ENCODE measurements around the gene GEMIN2.
A peak's percentile ranks its signal among the peaks of the same experiment; 100 is the strongest.
"Not testable (repeated sequence)": the region's sequence is repeated elsewhere in the genome, so short reads cannot be mapped to it uniquely, and the experiment has no call there.

GEMIN2 gene, protein sequence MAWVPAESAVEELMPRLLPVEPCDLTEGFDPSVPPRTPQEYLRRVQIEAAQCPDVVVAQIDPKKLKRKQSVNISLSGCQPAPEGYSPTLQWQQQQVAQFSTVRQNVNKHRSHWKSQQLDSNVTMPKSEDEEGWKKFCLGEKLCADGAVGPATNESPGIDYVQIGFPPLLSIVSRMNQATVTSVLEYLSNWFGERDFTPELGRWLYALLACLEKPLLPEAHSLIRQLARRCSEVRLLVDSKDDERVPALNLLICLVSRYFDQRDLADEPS

DNA sequence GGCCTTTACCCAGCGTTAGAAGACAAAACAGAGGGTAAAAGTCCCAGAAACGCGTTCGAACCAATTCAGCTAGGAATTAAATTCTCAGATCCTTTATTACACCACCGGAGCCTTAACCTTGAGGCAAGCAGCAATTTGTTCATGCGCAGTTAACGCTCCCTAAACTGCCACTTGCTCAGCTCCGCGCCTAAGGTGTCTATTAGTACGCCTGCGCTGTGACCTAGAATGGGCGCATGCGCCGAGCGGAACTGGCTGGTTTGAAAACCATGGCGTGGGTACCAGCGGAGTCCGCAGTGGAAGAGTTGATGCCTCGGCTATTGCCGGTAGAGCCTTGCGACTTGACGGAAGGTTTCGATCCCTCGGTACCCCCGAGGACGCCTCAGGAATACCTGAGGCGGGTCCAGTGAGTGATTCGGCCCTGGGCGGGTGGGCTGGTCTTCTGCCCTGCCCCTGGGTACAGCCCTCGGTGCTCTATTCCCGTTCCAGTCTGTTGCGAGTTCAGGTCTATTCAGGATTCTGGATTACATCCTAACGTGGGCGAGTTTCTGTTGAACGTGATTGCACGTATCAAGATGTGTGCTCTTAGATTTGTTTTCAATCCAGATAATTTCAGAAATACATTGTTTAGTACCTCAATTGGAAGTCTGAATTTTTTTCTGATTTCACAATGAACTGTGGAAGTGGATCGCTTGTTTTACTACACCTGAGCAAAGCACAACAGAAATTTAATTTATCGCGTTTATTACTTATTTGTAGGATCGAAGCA lies at the start of gene GEMIN2:
Gene GEMIN2, plus strand, starts transcription at position 251 of the 766 bp plus-strand sequence. Its CDS starts 16 bp downstream, at position 267.
- peaks cover 24% of the 10 kb centered on the region for H3K79me2 ChIP-seq (ENCODE audit: insufficient read depth, low read length)
- H3K4me2 ChIP-seq (ENCODE audit: insufficient read depth, low read length): peak within 1 kb of the TSS; percentile 92
- H3K9me3 ChIP-seq (ENCODE audit: insufficient read depth, low read length, severe bottlenecking): no peaks in the 10 kb centered on the region
- no peaks in the 10 kb centered on the region for H4K20me1 ChIP-seq (ENCODE audit: insufficient read depth, low read length)
- peaks cover 18% of the 10 kb centered on the region for H3K36me3 ChIP-seq (ENCODE audit: insufficient read depth, low read length)
- peak within 1 kb of the TSS; percentile 64 for H3K9ac ChIP-seq (ENCODE audit: low read depth, low read length)
- H3K4me1 ChIP-seq (ENCODE audit: insufficient read depth, low read length): peaks cover 29% of the 10 kb centered on the region
- H3K4me3 ChIP-seq (ENCODE audit: low read depth in 1 of 2, low read length in 2 of 2): peak within 1 kb of the TSS; percentile 66 to 71
- ATAC-seq (ENCODE audit: insufficient read depth, low read depth) (peak; percentile 97), DNase-seq (peak; percentile 94)
- TF ChIP-seq, protein P1, sequence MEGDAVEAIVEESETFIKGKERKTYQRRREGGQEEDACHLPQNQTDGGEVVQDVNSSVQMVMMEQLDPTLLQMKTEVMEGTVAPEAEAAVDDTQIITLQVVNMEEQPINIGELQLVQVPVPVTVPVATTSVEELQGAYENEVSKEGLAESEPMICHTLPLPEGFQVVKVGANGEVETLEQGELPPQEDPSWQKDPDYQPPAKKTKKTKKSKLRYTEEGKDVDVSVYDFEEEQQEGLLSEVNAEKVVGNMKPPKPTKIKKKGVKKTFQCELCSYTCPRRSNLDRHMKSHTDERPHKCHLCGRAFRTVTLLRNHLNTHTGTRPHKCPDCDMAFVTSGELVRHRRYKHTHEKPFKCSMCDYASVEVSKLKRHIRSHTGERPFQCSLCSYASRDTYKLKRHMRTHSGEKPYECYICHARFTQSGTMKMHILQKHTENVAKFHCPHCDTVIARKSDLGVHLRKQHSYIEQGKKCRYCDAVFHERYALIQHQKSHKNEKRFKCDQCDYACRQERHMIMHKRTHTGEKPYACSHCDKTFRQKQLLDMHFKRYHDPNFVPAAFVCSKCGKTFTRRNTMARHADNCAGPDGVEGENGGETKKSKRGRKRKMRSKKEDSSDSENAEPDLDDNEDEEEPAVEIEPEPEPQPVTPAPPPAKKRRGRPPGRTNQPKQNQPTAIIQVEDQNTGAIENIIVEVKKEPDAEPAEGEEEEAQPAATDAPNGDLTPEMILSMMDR (IDR thresholded peaks at IDR 0.05; ENCODE audit: borderline replicate concordance, extremely low read depth, low read length, poor library complexity, severe bottlenecking): no peak
- TF ChIP-seq EZH2 (IDR thresholded peaks at IDR 0.05; ENCODE audit: borderline replicate concordance, low read depth, low read length, severe bottlenecking): no peak
- peak within 1 kb of the TSS; percentile 88 for H2AFZ ChIP-seq (ENCODE audit: low read depth, low read length)
- H3K27me3 ChIP-seq (ENCODE audit: insufficient read depth, low read length, poor library complexity): no peaks in the 10 kb centered on the region
- peak within 1 kb of the TSS; percentile 94 for H3K27ac ChIP-seq (ENCODE audit: low read length)

DNA sequence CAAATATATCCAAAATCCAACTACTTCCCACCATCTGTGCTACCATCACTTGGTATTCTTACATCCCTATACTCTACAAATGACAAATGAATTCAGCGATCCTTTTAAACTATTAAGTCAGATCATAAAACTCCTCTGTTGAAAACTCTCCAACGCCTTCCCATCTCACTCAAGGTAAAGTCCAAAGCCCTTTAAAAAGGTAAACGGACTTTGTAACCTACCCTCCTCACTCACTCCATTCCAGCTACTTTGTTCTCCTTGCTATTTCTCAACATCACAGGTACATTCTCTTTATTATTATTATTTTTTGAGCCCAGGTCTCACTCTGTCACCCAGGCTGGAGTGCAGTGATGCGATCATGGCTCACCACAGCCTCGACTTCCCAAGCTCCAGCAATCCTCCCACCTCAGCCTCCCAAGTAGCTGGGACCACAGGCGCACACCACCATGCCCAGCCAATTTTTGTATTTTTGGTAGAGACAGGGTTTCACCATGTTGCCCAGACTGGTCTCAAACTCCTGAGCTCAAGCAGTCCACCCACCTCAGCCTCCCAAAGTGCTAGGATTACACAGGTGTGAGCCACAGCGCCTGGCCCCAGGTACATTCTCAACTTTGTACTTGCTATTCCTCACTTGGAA lies 44.8 kb upstream of the GEMIN2 start:
- H3K79me2 ChIP-seq (ENCODE audit: insufficient read depth, low read length); H3K9ac ChIP-seq (ENCODE audit: low read depth, low read length): not testable (repeated sequence)

DNA sequence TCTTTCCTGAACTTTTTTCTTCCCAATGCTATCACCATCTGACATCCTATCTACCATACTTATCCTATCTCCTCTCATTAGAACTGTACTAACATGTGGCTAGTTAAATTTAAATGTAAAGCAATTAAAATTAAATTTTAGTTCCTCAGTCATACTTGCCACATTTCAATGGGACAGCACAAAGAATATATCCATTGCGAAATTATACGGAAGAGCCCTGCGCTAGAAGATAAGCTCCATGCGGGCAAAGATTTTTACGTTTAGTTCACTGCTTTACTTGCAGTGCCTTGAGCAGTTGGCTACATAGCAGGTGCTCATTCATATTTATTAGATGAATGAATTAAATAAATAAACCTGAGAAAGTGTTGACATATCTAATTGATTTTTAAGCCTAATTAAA lies 44.2 kb upstream of the GEMIN2 start:
- Histone ChIP-seq H3K27me3 (ENCODE audit: insufficient read depth, low read length, poor library complexity) (no peaks in the 10 kb centered on the region), H3K27ac (ENCODE audit: low read length) (no peak overlapping the region), H3K4me2 (ENCODE audit: insufficient read depth, low read length) (no peak overlapping the region), H3K4me3 (ENCODE audit: low read depth in 1 of 2, low read length in 2 of 2) (no peak overlapping the region), H3K4me1 (ENCODE audit: insufficient read depth, low read length) (no peaks in the 10 kb centered on the region), H3K9me3 (ENCODE audit: insufficient read depth, low read length, severe bottlenecking) (no peaks in the 10 kb centered on the region), H3K9ac (ENCODE audit: low read depth, low read length) (no peak overlapping the region), H4K20me1 (ENCODE audit: insufficient read depth, low read length) (no peaks in the 10 kb centered on the region), H3K79me2 (ENCODE audit: insufficient read depth, low read length) (no peaks in the 10 kb centered on the region), H2AFZ (ENCODE audit: low read depth, low read length) (no peak overlapping the region), H3K36me3 (ENCODE audit: insufficient read depth, low read length) (peaks cover 58% of the 10 kb centered on the region)
- no peak for ATAC-seq (ENCODE audit: insufficient read depth, low read depth)
- DNase-seq: no peak
- TF ChIP-seq, protein P1 (IDR thresholded peaks at IDR 0.05; ENCODE audit: borderline replicate concordance, extremely low read depth, low read length, poor library complexity, severe bottlenecking): no peak
- TF ChIP-seq EZH2 (IDR thresholded peaks at IDR 0.05; ENCODE audit: borderline replicate concordance, low read depth, low read length, severe bottlenecking): no peak

More for the DNA sequence above, 44.8 kb upstream of the GEMIN2 start:
- not testable (repeated sequence) for H4K20me1 ChIP-seq (ENCODE audit: insufficient read depth, low read length); H3K4me2 ChIP-seq (ENCODE audit: insufficient read depth, low read length); H3K27ac ChIP-seq (ENCODE audit: low read length); DNase-seq; ATAC-seq (ENCODE audit: insufficient read depth, low read depth); H3K4me3 ChIP-seq (ENCODE audit: low read depth in 1 of 2, low read length in 2 of 2); H3K27me3 ChIP-seq (ENCODE audit: insufficient read depth, low read length, poor library complexity); H3K4me1 ChIP-seq (ENCODE audit: insufficient read depth, low read length); H2AFZ ChIP-seq (ENCODE audit: low read depth, low read length); H3K9me3 ChIP-seq (ENCODE audit: insufficient read depth, low read length, severe bottlenecking)
- H3K36me3 ChIP-seq (ENCODE audit: insufficient read depth, low read length): peaks cover 64% of the 10 kb centered on the region

DNA sequence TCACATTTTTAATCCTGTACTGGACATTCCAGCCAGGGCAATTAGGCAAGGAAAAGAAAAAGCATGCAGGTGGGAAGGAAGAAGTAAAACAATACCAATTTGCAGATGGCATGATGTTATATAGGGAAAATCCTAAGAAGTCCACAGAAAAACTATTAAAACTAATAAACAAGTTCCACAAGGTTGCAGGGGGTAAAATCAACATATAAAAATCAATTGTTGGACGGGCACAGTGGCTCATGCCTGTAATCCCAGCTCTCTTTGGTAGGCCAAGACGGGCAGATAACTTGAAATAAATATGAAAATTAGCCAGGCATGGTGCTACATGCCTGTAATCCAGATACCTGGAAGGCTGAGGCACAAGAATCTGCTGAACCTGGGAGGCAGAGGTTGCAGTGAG lies 43.0 kb upstream of the GEMIN2 start:
- Histone ChIP-seq H3K27me3 (ENCODE audit: insufficient read depth, low read length, poor library complexity) (no peaks in the 10 kb centered on the region), H2AFZ (ENCODE audit: low read depth, low read length) (no peak overlapping the region), H3K27ac (ENCODE audit: low read length) (no peak overlapping the region), H3K4me3 (ENCODE audit: low read depth in 1 of 2, low read length in 2 of 2) (no peak overlapping the region), H3K9me3 (ENCODE audit: insufficient read depth, low read length, severe bottlenecking) (no peaks in the 10 kb centered on the region), H4K20me1 (ENCODE audit: insufficient read depth, low read length) (no peaks in the 10 kb centered on the region), H3K4me2 (ENCODE audit: insufficient read depth, low read length) (no peak overlapping the region), H3K4me1 (ENCODE audit: insufficient read depth, low read length) (no peaks in the 10 kb centered on the region), H3K9ac (ENCODE audit: low read depth, low read length) (no peak overlapping the region), H3K79me2 (ENCODE audit: insufficient read depth, low read length) (no peaks in the 10 kb centered on the region), H3K36me3 (ENCODE audit: insufficient read depth, low read length) (peaks cover 50% of the 10 kb centered on the region)
- ATAC-seq (ENCODE audit: insufficient read depth, low read depth): no peak
- DNase-seq: no peak
- TF ChIP-seq EZH2 (IDR thresholded peaks at IDR 0.05; ENCODE audit: borderline replicate concordance, low read depth, low read length, severe bottlenecking): no peak
- TF ChIP-seq, protein P1 (IDR thresholded peaks at IDR 0.05; ENCODE audit: borderline replicate concordance, extremely low read depth, low read length, poor library complexity, severe bottlenecking): no peak

All from DND-41 (cell line).